Gastrocnemius medialis (tissue), 4 donors: ENCODE data around the gene TLDC2. TPM values are rescaled to one million over a fixed set of nuclear protein-coding genes. Genes with fewer than 3 reads are reported as not detected.

ENCODE experiments used
- ATAC-seq, 2 donors: fragments of 150-250 bp; one replicate each; pipeline ENCODE4 v1.9.1; 2016
- DNase-seq, 2 donors: peaks; one replicate each; pipeline ENCODE4 v3.0.0-alpha.2; 2019
- H3K27ac ChIP-seq, 4 donors: fragments of 200-600 bp; sonication (generic); 1 replicate in 1 of 4; 2 replicates in 3 of 4; pipeline ENCODE4 v1.5.1; 2016 to 2018; ENCODE audit warnings: mild to moderate bottlenecking in 2 of 4, moderate library complexity in 1 of 4
- H3K27me3 ChIP-seq, 3 donors: fragments of 200-600 bp; sonication (generic) in 2 of 3; 1 replicate in 1 of 3; 2 replicates in 2 of 3; pipeline versions ENCODE4 v1.5.1 to v1.6.0; 2016 to 2019; ENCODE audit warnings: mild to moderate bottlenecking in 1 of 3, moderate library complexity in 1 of 3
- H3K36me3 ChIP-seq, 2 donors: fragments of 200-600 bp; sonication (generic) in 1 of 2; one replicate each; pipeline ENCODE4 v1.5.1; 2017 to 2018
- H3K4me1 ChIP-seq, 2 donors: fragments of 200-600 bp; sonication (generic) in 1 of 2; one replicate each; pipeline ENCODE4 v1.5.1; 2016 to 2017; ENCODE audit warnings: mild to moderate bottlenecking in 2 of 2
- H3K4me3 ChIP-seq, 4 donors: fragments of 200-600 bp; sonication (generic) in 3 of 4; 1 replicate in 1 of 4; 2 replicates in 3 of 4; pipeline ENCODE4 v1.5.1; 2016 to 2019; ENCODE audit warnings: mild to moderate bottlenecking in 2 of 4
- H3K9me3 ChIP-seq, 3 donors: fragments of 200-600 bp; sonication (generic) in 2 of 3; 1 replicate in 1 of 3; 2 replicates in 2 of 3; pipeline ENCODE4 v1.5.1; 2016 to 2019
- POLR2A ChIP-seq, 2 donors: fragments of 450-650 bp; IDR thresholded peaks; one replicate each; pipeline ENCODE4 v1.6.1; 2017; ENCODE audit warnings: antibody characterized with exemption in 2 of 2, mild to moderate bottlenecking in 2 of 2, moderate library complexity in 2 of 2
- in situ Hi-C, 4 donors: fragments of 200-750 bp; cut with MboI; loops; one replicate each; pipeline versions ENCODE4 v1.15.0 to v1.8.0; 2017; ENCODE audit warnings: low sequenced_read_pairs in 4 of 4
- intact Hi-C: fragments of 100-400 bp; cut with DNase I; formaldehyde crosslinking; loops from one replicate; pipeline ENCODE4 v1.15.1; 2023; ENCODE audit warnings: low total_unique reads
- total RNA-seq, 4 donors: library from RNA; depleted of rRNA; stranded (reverse); fragments of >200 nt; gene quantifications; one replicate each; pipeline versions ENCODE4 v1.1.0 to v1.2.3, GENCODE V29; 2016
- TF ChIP-seq, protein P1 (sequence below), 5 experiments: fragments of 450-650 bp in 3 of 5; fragments of 200-600 bp in 2 of 5; sonication (generic) in 2 of 5; IDR thresholded peaks in 4 of 5; conservative IDR thresholded peaks in 1 of 5; 1 replicate in 4 of 5; 2 replicates in 1 of 5; pipeline ENCODE4 v1.5.1; 2016 to 2019; ENCODE audit warnings: antibody characterized with exemption in 5 of 5, mild to moderate bottlenecking in 3 of 5, moderate library complexity in 3 of 5

Gene TLDC2
- total RNA-seq, 4 donors from 2014 or later, result not detected

DNA sequence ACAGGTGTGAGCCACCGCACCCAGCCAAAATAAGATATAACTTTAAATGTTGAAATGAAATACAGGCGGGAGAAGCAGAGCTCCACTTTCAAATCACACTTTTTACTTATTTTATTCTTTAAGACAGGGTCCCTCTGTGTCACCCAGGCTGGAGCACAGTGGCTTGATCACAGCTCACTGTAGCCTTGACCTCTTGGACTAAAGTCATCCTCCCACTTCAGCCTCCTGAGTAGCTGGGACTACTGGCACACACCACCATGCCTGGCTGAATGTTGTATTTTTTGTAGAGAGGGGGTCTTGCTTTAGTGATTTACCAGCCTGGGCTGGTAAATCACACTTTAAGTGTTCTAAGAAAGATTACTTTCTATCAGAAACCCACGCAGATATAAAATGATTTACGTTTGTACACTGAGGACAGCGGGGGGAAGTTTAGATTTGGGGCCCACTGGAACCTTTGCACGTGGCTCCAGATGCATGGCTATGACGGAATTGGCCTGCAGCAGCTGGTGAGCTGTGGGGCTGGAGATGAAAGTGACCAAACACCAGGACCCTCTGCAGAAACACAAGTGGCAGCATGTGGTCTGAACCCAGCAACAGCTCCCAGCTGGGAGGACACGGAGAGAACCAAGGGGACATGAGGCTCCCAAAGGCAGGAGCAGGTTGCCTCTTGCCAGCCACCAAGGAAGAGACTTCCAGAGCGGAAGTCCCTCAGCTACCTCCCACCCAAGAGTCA, 26.4 kb upstream of the TLDC2 start:
- DNase-seq (no peak), ATAC-seq (no peak)
- Histone ChIP-seq H3K36me3 (no peaks in the 10 kb centered on the region), H3K27ac (peak overlapping the region; percentile 57 to 82 (median 67)), H3K4me1 (peaks cover 28 to 29% of the 10 kb centered on the region in 2 donors), H3K27me3 (no peaks in the 10 kb centered on the region), H3K4me3 (no peak overlapping the region), H3K9me3 (no peaks in the 10 kb centered on the region)
- in situ Hi-C loops (no loop called here), intact Hi-C loops (no loop called here)
- TF ChIP-seq POLR2A (IDR thresholded peaks at IDR 0.05), result no peak
- TF ChIP-seq, protein P1, sequence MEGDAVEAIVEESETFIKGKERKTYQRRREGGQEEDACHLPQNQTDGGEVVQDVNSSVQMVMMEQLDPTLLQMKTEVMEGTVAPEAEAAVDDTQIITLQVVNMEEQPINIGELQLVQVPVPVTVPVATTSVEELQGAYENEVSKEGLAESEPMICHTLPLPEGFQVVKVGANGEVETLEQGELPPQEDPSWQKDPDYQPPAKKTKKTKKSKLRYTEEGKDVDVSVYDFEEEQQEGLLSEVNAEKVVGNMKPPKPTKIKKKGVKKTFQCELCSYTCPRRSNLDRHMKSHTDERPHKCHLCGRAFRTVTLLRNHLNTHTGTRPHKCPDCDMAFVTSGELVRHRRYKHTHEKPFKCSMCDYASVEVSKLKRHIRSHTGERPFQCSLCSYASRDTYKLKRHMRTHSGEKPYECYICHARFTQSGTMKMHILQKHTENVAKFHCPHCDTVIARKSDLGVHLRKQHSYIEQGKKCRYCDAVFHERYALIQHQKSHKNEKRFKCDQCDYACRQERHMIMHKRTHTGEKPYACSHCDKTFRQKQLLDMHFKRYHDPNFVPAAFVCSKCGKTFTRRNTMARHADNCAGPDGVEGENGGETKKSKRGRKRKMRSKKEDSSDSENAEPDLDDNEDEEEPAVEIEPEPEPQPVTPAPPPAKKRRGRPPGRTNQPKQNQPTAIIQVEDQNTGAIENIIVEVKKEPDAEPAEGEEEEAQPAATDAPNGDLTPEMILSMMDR (IDR thresholded peaks at IDR 0.05 in 4 of 5, conservative IDR thresholded peaks at IDR 0.05 in 1 of 5), result no peak

DNA sequence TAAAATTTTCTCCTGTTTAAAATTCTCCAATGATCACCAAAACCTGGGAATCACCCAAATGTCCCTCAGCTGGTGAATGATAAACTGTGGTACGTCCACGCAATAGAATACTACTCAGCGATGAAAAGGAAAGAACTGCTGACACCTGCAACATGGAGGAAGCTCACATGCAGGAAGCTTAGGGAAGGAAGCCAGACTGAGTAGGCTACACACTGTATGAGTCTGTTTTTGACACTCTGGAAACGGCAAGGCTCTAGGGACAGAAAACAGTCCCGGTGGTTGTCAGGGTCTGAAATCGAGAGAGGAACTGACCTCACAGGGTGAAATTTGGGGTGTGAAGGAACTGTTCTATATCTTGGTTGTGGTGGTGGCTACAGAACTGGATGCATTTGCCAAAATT, 25.2 kb upstream of the TLDC2 start:
- in situ Hi-C loops, result no loop called here
- H3K27me3 ChIP-seq, result no peaks in the 10 kb centered on the region
- peak overlapping the region in 1 of 4 donors; percentile 59 for H3K27ac ChIP-seq
- TF ChIP-seq POLR2A (IDR thresholded peaks at IDR 0.05), result no peak
- TF ChIP-seq, protein P1 (IDR thresholded peaks at IDR 0.05 in 4 of 5, conservative IDR thresholded peaks at IDR 0.05 in 1 of 5), result no peak
- H3K9me3 ChIP-seq, result no peaks in the 10 kb centered on the region
- H3K4me1 ChIP-seq, result peaks cover 40 to 41% of the 10 kb centered on the region in 2 donors
- no peak overlapping the region for H3K4me3 ChIP-seq
- H3K36me3 ChIP-seq, result no peaks in the 10 kb centered on the region
- no peak for ATAC-seq
- intact Hi-C loops, result no loop called here
- DNase-seq, result no peak

DNA sequence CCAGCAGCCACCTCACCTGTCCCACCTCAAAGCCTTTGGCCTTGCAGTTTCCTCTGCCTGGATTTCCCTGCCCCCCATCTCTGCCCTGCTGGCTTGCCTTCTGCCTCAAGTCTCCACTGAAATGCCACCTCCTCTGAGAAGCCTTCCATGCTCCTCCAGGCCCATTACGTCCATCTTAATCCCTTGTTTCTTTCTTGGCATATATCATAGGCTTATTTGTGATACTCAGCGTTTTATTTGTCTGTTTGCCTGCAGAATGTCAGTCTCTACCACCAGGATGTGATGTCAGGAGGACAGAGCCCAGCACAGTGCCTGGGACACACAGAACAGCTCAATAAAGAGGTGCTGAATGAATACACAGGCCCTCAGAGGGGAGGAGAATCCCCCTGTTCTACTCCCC, 24.4 kb upstream of the TLDC2 start:
- Histone ChIP-seq H3K9me3 (no peaks in the 10 kb centered on the region), H3K27ac (peak overlapping the region; percentile 69 to 77 (median 71)), H3K36me3 (no peaks in the 10 kb centered on the region), H3K27me3 (no peaks in the 10 kb centered on the region), H3K4me3 (no peak overlapping the region), H3K4me1 (peaks cover 45 to 48% of the 10 kb centered on the region in 2 donors)
- in situ Hi-C loops (no loop called here), intact Hi-C loops (no loop called here)
- DNase-seq (no peak), ATAC-seq (no peak)
- no peak for TF ChIP-seq POLR2A (IDR thresholded peaks at IDR 0.05)
- TF ChIP-seq, protein P1 (IDR thresholded peaks at IDR 0.05 in 4 of 5, conservative IDR thresholded peaks at IDR 0.05 in 1 of 5), result no peak

DNA sequence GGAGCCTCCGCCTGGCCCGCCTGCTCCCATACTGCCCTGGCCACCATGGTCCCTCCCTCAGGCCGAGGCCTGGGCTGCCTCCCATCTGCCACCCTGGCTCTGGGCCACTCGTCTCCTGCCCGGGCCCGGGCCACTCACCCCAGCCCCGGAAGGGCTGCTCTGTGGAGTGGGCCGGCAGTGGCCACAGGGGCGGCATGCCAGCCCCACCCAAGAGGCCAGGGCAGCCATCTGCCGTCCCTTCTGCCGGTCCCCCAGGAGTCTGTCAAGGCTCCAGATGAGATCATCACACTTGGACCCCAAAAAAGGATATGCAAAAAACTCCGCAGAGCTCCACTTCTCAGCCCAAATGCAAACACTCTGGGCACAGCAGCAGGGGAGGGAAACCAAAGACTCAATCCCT, 23.8 kb upstream of the TLDC2 start:
- no peak overlapping the region for H3K4me3 ChIP-seq

More for the DNA sequence above, 23.8 kb upstream of the TLDC2 start:
- intact Hi-C loops, result no loop called here
- ATAC-seq (no peak), DNase-seq (no peak)
- in situ Hi-C loops, result no loop called here
- peaks cover 45 to 50% of the 10 kb centered on the region in 2 donors for H3K4me1 ChIP-seq
- no peaks in the 10 kb centered on the region for H3K9me3 ChIP-seq
- H3K27ac ChIP-seq, result peak overlapping the region; percentile 69 to 77 (median 71)
- no peaks in the 10 kb centered on the region for H3K36me3 ChIP-seq
- H3K27me3 ChIP-seq, result no peaks in the 10 kb centered on the region
- TF ChIP-seq, protein P1 (IDR thresholded peaks at IDR 0.05 in 4 of 5, conservative IDR thresholded peaks at IDR 0.05 in 1 of 5), result no peak
- TF ChIP-seq POLR2A (IDR thresholded peaks at IDR 0.05), result no peak
